ENCODE measurements around the gene CEBPG. TPM values are rescaled to one million over a fixed set of nuclear protein-coding genes. Genes with fewer than 3 reads are reported as not detected.

The CEBPG gene
- total RNA-seq, 1 donor from 2014 or later = 59.3 TPM

GRCh38 chr19:33368074-33368864 lies 5.2 kb upstream of the CEBPG start:
- no peak for DNase-seq (ENCODE audit: low spot score)
- Mint-ChIP-seq H3K27me3 (ENCODE audit: insufficient read depth, low read depth) (peaks cover 3% of the 10 kb centered on the region), H3K9me3 (no peaks in the 10 kb centered on the region), H3K27ac (no peak overlapping the region), H3K36me3 (no peaks in the 10 kb centered on the region), H3K4me1 (peaks cover 2% of the 10 kb centered on the region), H3K4me3 (no peak overlapping the region)
- Histone ChIP-seq H3K36me3 (no peaks in the 10 kb centered on the region), H3K9ac (no peak overlapping the region), H3K4me1 (no peaks in the 10 kb centered on the region), H3K27me3 (no peaks in the 10 kb centered on the region), H3K9me3 (ENCODE audit: low read depth) (no peaks in the 10 kb centered on the region), H4K20me1 (ENCODE audit: low read depth) (no peaks in the 10 kb centered on the region), H3K4me2 (no peak overlapping the region), H3K4me3 (no peak overlapping the region), H3K27ac (no peak overlapping the region), H3F3A (ENCODE audit: low read depth) (peaks cover 5% of the 10 kb centered on the region), H2AFZ (replicated peaks) (no peak overlapping the region), H3K79me2 (ENCODE audit: low read depth) (no peaks in the 10 kb centered on the region)
- TF ChIP-seq EZH2phosphoT487 (IDR thresholded peaks at IDR 0.05) (no peak), EZH2 (IDR thresholded peaks at IDR 0.05) (no peak), CTCF (IDR thresholded peaks at IDR 0.05) (no peak)

- no peak for DNase-seq (ENCODE audit: low spot score)
- peaks cover 18% of the 10 kb centered on the region for H3K79me2 ChIP-seq (ENCODE audit: low read depth)
- H3K36me3 Mint-ChIP-seq = peaks cover 4% of the 10 kb centered on the region
- H3K9me3 ChIP-seq (ENCODE audit: low read depth) = no peaks in the 10 kb centered on the region
- H4K20me1 ChIP-seq (ENCODE audit: low read depth) = peaks cover 17% of the 10 kb centered on the region
- H3K4me3 ChIP-seq = no peak overlapping the region
- H3K9me3 Mint-ChIP-seq = no peaks in the 10 kb centered on the region
- H3K36me3 ChIP-seq = no peaks in the 10 kb centered on the region
- H3K4me3 Mint-ChIP-seq = no peak overlapping the region
- H3K4me1 Mint-ChIP-seq = peaks cover 17% of the 10 kb centered on the region
- no peak overlapping the region for H3K27ac ChIP-seq
- TF ChIP-seq EZH2 (IDR thresholded peaks at IDR 0.05) (no peak), CTCF (IDR thresholded peaks at IDR 0.05) (no peak), EZH2phosphoT487 (IDR thresholded peaks at IDR 0.05) (no peak)
- H3K27ac Mint-ChIP-seq = no peak overlapping the region
- no peak overlapping the region for H3K9ac ChIP-seq
- no peak overlapping the region for H3K4me2 ChIP-seq
- H3K27me3 ChIP-seq = peaks cover 6% of the 10 kb centered on the region
- no peak overlapping the region for H2AFZ ChIP-seq (replicated peaks)
- H3K27me3 Mint-ChIP-seq (ENCODE audit: insufficient read depth, low read depth) = peaks cover 3% of the 10 kb centered on the region
- peaks cover 10% of the 10 kb centered on the region for H3F3A ChIP-seq (ENCODE audit: low read depth)
- H3K4me1 ChIP-seq = peaks cover 12% of the 10 kb centered on the region
Observed at GRCh38 chr19:33370783-33371182, 2.7 kb upstream of the CEBPG start.

GRCh38 chr19:33374236-33374714 lies 766 bp downstream of the CEBPG start:
- Histone ChIP-seq H3K36me3 (no peaks in the 10 kb centered on the region), H3K9ac (peak overlapping the region; percentile 52), H3K4me2 (peak overlapping the region; percentile 99), H3K4me1 (peaks cover 46% of the 10 kb centered on the region), H3K27ac (no peak overlapping the region), H3F3A (ENCODE audit: low read depth) (peaks cover 15% of the 10 kb centered on the region), H4K20me1 (ENCODE audit: low read depth) (peaks cover 52% of the 10 kb centered on the region), H2AFZ (replicated peaks) (no peak overlapping the region), H3K4me3 (peak overlapping the region; percentile 99), H3K27me3 (peaks cover 6% of the 10 kb centered on the region), H3K79me2 (ENCODE audit: low read depth) (peaks cover 53% of the 10 kb centered on the region), H3K9me3 (ENCODE audit: low read depth) (no peaks in the 10 kb centered on the region)
- Mint-ChIP-seq H3K4me1 (peaks cover 44% of the 10 kb centered on the region), H3K27ac (peak overlapping the region; percentile 8), H3K27me3 (ENCODE audit: insufficient read depth, low read depth) (no peaks in the 10 kb centered on the region), H3K9me3 (no peaks in the 10 kb centered on the region), H3K4me3 (peak overlapping the region; percentile 89), H3K36me3 (peaks cover 14% of the 10 kb centered on the region)
- DNase-seq (ENCODE audit: low spot score) = peak; percentile 41
- TF ChIP-seq EZH2phosphoT487 (IDR thresholded peaks at IDR 0.05) = no peak
- peak; percentile 29 for TF ChIP-seq CTCF (IDR thresholded peaks at IDR 0.05)
- peak; percentile 13 for TF ChIP-seq EZH2 (IDR thresholded peaks at IDR 0.05)
